ENCODE results near the gene COP1.

Gene COP1

DNA sequence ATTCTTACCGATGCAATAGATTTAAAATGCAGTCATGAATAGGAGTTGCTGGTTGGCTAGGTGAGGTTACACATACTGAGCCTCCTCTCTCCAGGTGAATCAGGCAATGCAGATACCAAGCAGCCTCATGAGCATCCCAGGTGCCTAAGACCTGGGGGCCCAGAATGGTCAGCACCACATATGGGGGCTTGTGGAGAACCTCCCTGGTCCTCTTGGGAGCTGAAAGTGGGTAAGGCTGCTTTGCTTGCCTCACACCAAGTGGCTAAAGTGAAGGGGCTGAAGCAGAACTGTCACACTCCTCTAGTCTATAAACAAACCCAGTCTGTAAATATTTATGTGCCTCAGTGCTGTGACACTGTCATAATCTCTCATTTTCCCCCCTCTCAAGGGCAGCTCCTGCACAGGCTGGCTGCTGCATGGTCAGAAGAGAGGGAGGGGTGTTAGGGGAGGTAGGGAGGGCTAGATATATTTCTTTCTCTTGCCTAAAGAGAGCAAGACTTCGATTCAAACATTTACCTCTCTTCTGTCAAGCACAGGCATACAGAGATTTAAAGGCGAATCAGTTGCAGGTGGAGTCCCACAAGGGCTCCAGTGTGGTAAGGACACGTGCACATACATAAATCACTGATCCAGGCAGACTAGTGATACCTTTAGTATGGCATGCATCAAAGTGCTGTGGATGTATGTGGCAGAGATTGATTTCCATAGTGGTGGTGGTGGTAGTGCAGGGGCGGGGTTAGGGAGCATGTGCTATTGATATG is 305.8 kb downstream of the COP1 start:
- no peak overlapping the region for H3K27ac ChIP-seq (ENCODE audit: low read depth, low read length)
- no peak overlapping the region for H3K4me3 ChIP-seq (ENCODE audit: low read depth, low read length)
- H3K4me1 ChIP-seq (ENCODE audit: control insufficient read depth, insufficient read depth, low read length): 0 out of 2 replicates have a peak, but pooled peaks cover 3% of the 10 kb centered on the region
- H3K27me3 ChIP-seq (ENCODE audit: control insufficient read depth, insufficient read depth, low read length): peaks cover 100% of the 10 kb centered on the region
- H3K36me3 ChIP-seq (ENCODE audit: control insufficient read depth, insufficient read depth, low read length): no peaks in the 10 kb centered on the region
- no peaks in the 10 kb centered on the region for H3K9me3 ChIP-seq (ENCODE audit: control insufficient read depth, insufficient read depth, low read length)
- H3K9ac ChIP-seq (ENCODE audit: low read depth, low read length): no peak overlapping the region

DNA sequence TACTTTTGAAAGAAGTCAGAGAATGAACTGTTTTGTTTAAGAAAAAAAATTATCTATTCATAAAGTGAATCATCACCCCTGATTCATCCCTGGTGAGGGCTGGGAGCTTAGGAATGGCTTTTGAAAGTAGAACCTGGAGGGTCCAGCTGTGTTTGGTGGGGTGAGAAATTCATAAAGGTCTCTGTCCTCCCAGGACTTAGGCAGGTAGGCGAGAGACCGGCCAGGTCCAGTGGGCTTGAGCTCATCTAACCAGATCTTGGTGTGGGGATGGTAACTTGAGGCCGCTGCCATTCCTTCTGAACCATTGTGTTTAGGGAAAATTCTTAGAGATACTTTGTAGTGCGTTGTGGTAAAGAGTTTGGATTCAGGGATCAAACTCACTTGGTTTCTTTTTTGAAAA is 306.9 kb downstream of the COP1 start:
- H3K9me3 ChIP-seq (ENCODE audit: control insufficient read depth, insufficient read depth, low read length): no peaks in the 10 kb centered on the region
- H3K36me3 ChIP-seq (ENCODE audit: control insufficient read depth, insufficient read depth, low read length): no peaks in the 10 kb centered on the region
- H3K27me3 ChIP-seq (ENCODE audit: control insufficient read depth, insufficient read depth, low read length): peaks cover 98% of the 10 kb centered on the region
- H3K27ac ChIP-seq (ENCODE audit: low read depth, low read length): no peak overlapping the region
- no peak overlapping the region for H3K4me3 ChIP-seq (ENCODE audit: low read depth, low read length)
- 0 out of 2 replicates have a peak, but pooled peaks cover 3% of the 10 kb centered on the region for H3K4me1 ChIP-seq (ENCODE audit: control insufficient read depth, insufficient read depth, low read length)
- no peak overlapping the region for H3K9ac ChIP-seq (ENCODE audit: low read depth, low read length)

DNA sequence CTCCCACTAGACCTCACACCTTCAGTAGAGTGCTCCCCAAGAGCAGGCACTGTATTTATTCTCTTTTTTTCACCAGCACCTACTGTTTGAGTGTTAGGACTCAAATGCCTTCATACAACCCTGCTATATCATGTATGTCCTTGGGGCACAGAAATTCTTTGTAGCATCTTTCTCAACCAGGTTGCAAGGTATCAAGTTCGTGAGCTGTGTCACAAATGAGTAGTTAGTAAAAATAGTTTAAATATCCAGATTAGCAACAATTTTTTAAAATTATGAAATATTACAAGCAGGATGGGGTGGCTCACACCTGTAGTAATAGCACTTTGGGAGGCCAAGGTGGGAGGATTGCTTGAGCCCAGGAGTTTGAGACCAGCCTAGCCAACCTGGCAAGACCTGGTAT is 311.1 kb downstream of the COP1 start:
- Histone ChIP-seq H3K4me1 (ENCODE audit: control insufficient read depth, insufficient read depth, low read length) (no peaks in the 10 kb centered on the region), H3K27me3 (ENCODE audit: control insufficient read depth, insufficient read depth, low read length) (peaks cover 98% of the 10 kb centered on the region), H3K4me3 (ENCODE audit: low read depth, low read length) (no peak overlapping the region), H3K9ac (ENCODE audit: low read depth, low read length) (no peak overlapping the region), H3K27ac (ENCODE audit: low read depth, low read length) (no peak overlapping the region), H3K36me3 (ENCODE audit: control insufficient read depth, insufficient read depth, low read length) (no peaks in the 10 kb centered on the region), H3K9me3 (ENCODE audit: control insufficient read depth, insufficient read depth, low read length) (no peaks in the 10 kb centered on the region)

All from HUES48 (cell line).